ENCODE data around the gene SNAP29. TPM values are rescaled to one million over a fixed set of nuclear protein-coding genes. Genes with fewer than 3 reads are reported as not detected.
"Not testable (repeated sequence)": the region's sequence is repeated elsewhere in the genome, so short reads cannot be mapped to it uniquely, and the experiment has no call there.

Gene SNAP29
- total RNA-seq, 1 experiment from 2014 or later, result 9.6 TPM

GRCh38 chr22:20909543-20910303 lies 50.9 kb downstream of the SNAP29 start:
- DNase-seq (ENCODE audit: low read depth), result no peak
- in situ Hi-C loops (cut with HindIII; ENCODE audit: low pct_unique_long_range_greater_than_20kb, low sequenced_read_pairs), result no loop called here

DNA sequence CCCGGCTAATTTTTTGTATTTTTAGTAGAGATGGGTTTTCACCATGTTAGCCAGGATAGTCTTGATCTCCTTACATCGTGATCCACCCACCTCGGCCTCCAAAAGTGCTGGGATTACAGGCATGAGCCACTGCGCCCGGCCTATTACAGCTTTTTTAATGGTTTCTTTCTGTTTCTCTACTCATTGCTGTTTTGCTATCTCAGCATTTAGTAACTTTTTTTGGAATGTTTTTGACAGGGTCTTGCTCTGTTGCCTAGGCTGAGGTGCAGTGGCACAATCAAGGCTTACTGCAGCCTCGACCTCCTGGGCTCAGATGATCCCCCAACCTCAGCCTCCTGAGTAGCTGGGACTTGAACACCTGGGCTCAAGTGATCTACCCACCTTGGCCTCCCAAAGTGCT lies 53.7 kb downstream of the SNAP29 start:
- no peak for DNase-seq (ENCODE audit: low read depth)
- in situ Hi-C loops (cut with HindIII; ENCODE audit: low pct_unique_long_range_greater_than_20kb, low sequenced_read_pairs), result no loop called here

GRCh38 chr22:20916916-20917810 lies 58.4 kb downstream of the SNAP29 start, which contains the start of gene CRKL:
TSS of gene CRKL (plus strand) at chr22:20917407. CDS start at chr22:20917935, 528 bp downstream.
- DNase-seq (ENCODE audit: low read depth), result peak; percentile 99

GRCh38 chr22:20918663-20919218 lies 59.9 kb downstream of the SNAP29 start:
- peak; percentile 25 for DNase-seq (ENCODE audit: low read depth)
- in situ Hi-C loops (cut with HindIII; ENCODE audit: low pct_unique_long_range_greater_than_20kb, low sequenced_read_pairs), result no loop called here

More at GRCh38 chr22:20916916-20917810, 58.4 kb downstream of the SNAP29 start, which contains the start of gene CRKL:
- in situ Hi-C loops (cut with HindIII; ENCODE audit: low pct_unique_long_range_greater_than_20kb, low sequenced_read_pairs), result no loop called here

DNA sequence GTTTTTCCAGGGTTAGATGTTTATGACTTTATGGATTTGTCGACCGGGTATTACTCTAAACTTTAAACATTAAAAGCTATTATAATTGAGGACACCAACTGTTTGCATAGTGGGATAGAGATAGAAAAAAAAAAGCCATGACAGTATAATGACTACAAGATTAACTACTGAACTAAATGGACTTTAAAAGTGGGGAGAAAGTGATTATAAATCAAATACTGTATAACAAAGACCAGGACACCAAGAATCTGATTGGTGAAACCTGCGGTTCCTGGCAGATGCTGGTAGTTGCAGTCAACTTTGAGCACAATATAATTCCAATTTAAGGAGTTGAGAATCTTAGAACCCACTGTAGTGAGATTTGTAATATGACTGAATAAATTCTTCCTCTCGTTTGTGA lies 60.9 kb downstream of the SNAP29 start:
- no peak for DNase-seq (ENCODE audit: low read depth)
- in situ Hi-C loops (cut with HindIII; ENCODE audit: low pct_unique_long_range_greater_than_20kb, low sequenced_read_pairs), result no loop called here

- DNase-seq (ENCODE audit: low read depth), result no peak
- in situ Hi-C loops (cut with HindIII; ENCODE audit: low pct_unique_long_range_greater_than_20kb, low sequenced_read_pairs), result no loop called here
These were observed 62.0 kb downstream of the SNAP29 start for GRCh38 chr22:20920881-20921203.

- in situ Hi-C loops (cut with HindIII; ENCODE audit: low pct_unique_long_range_greater_than_20kb, low sequenced_read_pairs), result no loop called here
- no peak for DNase-seq (ENCODE audit: low read depth)
These were observed 63.4 kb downstream of the SNAP29 start for GRCh38 chr22:20922141-20922751.

DNA sequence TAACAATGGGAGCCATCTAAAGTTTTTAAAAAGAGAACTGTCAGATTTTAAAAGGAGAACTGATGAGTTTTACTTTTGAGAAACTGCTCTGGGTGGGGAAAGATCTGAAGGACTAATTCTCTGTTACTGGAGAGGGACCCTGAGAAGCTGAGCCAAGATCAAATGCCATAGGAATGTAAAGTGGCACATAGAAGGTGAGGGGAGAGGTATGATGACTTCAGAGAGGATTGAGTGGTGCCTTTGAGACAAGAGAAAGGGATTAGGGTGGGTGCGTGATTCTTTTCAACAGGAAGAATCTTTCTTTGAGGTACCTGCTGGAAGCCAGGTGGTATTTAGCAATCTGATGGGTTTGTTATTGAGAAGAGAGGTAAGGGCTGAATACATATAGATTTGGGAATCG lies 67.4 kb downstream of the SNAP29 start:
- DNase-seq (ENCODE audit: low read depth), result no peak
- in situ Hi-C loops (cut with HindIII; ENCODE audit: low pct_unique_long_range_greater_than_20kb, low sequenced_read_pairs), result no loop called here

GRCh38 chr22:20927940-20928572 lies 69.2 kb downstream of the SNAP29 start:
- DNase-seq (ENCODE audit: low read depth), result no peak
- in situ Hi-C loops (cut with HindIII; ENCODE audit: low pct_unique_long_range_greater_than_20kb, low sequenced_read_pairs), result no loop called here

- in situ Hi-C loops (cut with HindIII; ENCODE audit: low pct_unique_long_range_greater_than_20kb, low sequenced_read_pairs), result no loop called here
- no peak for DNase-seq (ENCODE audit: low read depth)
These were observed 69.8 kb downstream of the SNAP29 start for GRCh38 chr22:20928573-20928967.

GRCh38 chr22:20930004-20930403 lies 71.2 kb downstream of the SNAP29 start:
- DNase-seq (ENCODE audit: low read depth), result no peak
- in situ Hi-C loops (cut with HindIII; ENCODE audit: low pct_unique_long_range_greater_than_20kb, low sequenced_read_pairs), result no loop called here

DNA sequence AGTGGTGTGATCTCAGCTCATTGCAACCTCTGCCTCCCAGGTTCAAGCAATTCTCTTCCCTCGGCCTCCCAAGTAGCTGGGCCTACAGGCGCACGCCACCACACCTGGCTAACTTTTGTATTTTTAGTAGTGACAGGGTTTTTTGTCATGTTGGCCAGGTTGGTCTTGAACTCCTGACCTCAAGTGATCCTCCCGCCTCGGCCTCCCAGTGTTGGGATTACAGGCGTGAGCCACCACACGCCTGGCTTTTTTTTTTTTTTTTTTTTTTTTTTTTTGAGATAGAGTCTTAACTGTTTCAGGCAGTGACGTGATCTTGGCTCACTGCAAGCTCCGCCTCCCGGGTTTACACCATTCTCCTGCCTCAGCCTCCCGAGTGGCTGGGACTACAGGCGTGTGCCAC lies 71.6 kb downstream of the SNAP29 start:
- in situ Hi-C loops (cut with HindIII; ENCODE audit: low pct_unique_long_range_greater_than_20kb, low sequenced_read_pairs); DNase-seq (ENCODE audit: low read depth): not testable (repeated sequence)

DNA sequence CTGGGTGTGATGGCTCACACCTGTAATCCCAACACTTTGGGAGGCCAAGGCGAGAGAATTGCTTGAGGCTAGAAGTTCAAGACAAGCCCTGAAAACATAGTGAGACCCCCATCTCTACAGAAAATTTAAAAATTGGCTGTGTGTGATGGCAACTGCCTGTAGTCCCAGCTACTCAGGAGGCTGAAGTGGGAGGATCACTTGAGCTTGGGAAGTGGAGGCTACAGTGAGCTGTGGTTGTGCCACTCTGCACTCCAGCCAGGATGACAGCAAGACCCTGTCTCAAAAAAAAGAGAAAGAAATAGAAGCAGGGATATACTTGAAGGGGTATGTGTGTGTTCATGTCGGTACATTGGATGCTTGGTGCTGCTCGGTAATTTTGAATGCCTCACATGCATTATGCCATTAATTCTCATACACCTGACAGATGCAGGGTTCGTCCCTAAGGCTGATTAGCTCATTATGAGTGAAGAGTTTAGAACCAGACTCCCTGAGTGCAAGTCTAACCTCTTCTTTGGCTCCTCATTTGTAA lies 72.4 kb downstream of the SNAP29 start:
- no peak for DNase-seq (ENCODE audit: low read depth)
- in situ Hi-C loops (cut with HindIII; ENCODE audit: low pct_unique_long_range_greater_than_20kb, low sequenced_read_pairs), result no loop called here

GRCh38 chr22:20933910-20934309 lies 75.1 kb downstream of the SNAP29 start:
- DNase-seq (ENCODE audit: low read depth), result no peak
- in situ Hi-C loops (cut with HindIII; ENCODE audit: low pct_unique_long_range_greater_than_20kb, low sequenced_read_pairs), result no loop called here

- DNase-seq (ENCODE audit: low read depth); in situ Hi-C loops (cut with HindIII; ENCODE audit: low pct_unique_long_range_greater_than_20kb, low sequenced_read_pairs): not testable (repeated sequence)
These were observed 76.2 kb downstream of the SNAP29 start for GRCh38 chr22:20935049-20935448.

DNA sequence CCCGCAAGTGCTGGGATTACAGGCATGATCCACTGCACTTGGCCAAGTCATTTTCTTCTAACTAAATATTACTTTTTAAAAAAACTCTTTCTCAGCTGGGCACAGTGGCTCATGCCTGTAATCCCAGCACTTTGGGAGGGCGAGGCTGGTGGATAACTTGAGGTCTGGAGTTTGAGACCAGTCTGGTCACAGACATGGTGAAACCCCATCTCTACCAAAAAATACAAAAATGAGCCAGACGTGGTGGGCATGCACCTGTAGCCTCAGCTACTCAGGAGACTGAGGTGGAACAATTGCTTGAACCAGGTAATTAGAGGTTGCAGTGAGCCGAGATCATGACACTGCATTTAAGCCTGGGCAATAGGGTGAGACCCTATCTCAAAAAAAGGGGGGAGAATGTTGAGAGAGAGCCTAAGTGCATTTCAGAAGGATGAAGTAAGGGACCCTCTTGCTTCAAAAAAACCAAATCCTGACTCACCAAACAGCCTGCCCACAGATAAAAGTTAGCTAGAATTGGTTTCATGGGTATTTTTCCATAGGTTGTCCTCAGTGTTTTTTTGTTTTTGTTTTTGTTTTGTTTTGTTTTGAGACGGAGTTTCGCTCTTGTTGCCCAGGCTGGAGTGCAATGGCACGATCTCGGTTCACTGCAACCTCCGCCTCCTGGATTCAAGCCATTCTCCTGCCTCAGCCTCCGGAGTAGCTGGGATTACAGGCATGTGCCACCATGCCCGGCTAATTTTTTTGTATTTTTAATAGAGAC lies 77.2 kb downstream of the SNAP29 start:
- in situ Hi-C loops (cut with HindIII; ENCODE audit: low pct_unique_long_range_greater_than_20kb, low sequenced_read_pairs); DNase-seq (ENCODE audit: low read depth): not testable (repeated sequence)

DNA sequence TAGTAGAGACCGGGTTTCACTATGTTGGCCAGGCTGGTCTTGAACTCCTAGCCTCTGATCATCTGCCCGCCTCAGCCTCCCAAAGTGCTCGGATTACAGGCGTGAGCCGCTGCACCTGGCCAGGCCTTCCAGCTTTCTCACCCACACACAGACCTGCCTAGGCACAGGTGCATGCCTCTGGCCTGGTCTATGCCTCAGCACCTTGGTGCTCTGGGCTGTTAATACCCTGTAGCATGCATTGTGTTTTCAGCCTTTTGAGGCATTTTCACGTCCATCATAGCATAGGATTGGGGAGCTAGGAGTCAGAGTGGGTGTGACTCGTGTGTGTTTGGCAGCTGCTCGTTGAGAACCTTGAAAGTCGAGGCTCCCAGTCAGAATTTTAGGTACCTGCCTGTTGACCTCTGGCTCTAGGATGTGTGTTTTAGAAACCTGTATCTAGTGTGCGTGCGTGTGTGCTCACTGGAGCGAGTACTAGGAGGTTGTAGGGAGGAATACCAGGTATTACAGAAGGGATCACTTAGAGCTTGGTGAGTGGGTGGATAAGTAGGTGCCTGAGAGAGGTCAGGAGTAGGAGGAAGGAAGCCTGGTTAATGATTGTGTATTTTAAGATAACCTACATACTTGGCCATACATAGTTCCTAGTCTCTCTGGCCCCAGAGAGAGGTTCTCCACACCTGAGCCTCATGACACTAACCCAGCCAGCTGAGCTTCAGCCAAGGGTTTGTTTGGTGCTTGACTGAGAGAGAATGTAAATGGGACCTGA lies 78.4 kb downstream of the SNAP29 start:
- DNase-seq (ENCODE audit: low read depth), result no peak
- in situ Hi-C loops (cut with HindIII; ENCODE audit: low pct_unique_long_range_greater_than_20kb, low sequenced_read_pairs), result no loop called here

Data from Caki2 (cell line).